GM10248 (cell line): ENCODE data around the gene CILP2.

Source experiments
- CTCF ChIA-PET: fragments of 300-600 bp; sonication (Branson Sonifier 250); formaldehyde crosslinking; extraction: SDS; loops from one replicate; lab custom pipeline; 2021; ENCODE audit warnings: antibody characterized with exemption; lab: Yijun Ruan, JAX
- POLR2A ChIA-PET: fragments of 350-650 bp; sonication (Branson Sonifier 250); formaldehyde crosslinking; extraction: SDS; loops from one replicate; lab custom pipeline; 2020; ENCODE audit warnings: antibody characterized with exemption; lab: Yijun Ruan, JAX
- DNase-seq: peaks from one replicate; pipeline ENCODE4 v3.0.0; 2012; ENCODE audit errors: extremely low spot score
- TF ChIP-seq, protein P1 (sequence below): IDR thresholded peaks from 2 replicates; pipeline ENCODE4 v1.5.1; 2012; ENCODE audit warnings: mild to moderate bottlenecking, low read depth; ENCODE audit errors: extremely low read depth, missing control alignments, control extremely low read depth

Gene CILP2

DNA sequence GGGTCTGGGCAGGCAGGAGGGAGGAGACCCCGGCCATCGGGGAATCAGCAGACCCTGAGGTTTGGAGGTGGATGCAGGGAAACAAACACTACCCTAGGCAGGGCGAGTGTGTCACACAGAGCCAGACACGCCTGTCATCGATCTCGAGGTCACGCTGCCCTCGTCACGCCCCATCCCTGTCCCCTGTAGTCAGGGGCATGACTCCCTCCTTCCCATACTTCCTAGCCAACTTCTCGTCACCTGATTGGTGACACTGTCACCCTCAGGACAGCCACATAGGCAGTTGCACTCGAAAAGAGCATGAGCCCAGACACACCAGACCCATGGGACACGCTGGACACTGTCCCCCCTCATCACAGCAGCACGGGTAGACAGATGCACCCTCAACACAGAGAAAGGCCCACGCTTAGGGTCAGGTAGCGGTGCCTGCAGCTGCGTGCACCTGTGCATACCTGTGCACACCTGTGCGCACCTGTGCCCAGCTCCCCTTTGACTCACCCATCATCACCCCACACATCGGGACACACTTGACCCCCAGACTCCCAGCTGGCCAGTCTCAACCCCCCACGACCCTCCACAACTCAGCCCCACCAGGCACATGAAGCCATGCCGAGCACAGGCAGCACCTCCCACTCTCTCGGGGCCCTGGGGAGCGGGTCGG, 11.9 kb downstream of the CILP2 start:
- TF ChIP-seq, protein P1, sequence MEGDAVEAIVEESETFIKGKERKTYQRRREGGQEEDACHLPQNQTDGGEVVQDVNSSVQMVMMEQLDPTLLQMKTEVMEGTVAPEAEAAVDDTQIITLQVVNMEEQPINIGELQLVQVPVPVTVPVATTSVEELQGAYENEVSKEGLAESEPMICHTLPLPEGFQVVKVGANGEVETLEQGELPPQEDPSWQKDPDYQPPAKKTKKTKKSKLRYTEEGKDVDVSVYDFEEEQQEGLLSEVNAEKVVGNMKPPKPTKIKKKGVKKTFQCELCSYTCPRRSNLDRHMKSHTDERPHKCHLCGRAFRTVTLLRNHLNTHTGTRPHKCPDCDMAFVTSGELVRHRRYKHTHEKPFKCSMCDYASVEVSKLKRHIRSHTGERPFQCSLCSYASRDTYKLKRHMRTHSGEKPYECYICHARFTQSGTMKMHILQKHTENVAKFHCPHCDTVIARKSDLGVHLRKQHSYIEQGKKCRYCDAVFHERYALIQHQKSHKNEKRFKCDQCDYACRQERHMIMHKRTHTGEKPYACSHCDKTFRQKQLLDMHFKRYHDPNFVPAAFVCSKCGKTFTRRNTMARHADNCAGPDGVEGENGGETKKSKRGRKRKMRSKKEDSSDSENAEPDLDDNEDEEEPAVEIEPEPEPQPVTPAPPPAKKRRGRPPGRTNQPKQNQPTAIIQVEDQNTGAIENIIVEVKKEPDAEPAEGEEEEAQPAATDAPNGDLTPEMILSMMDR = no peak
- POLR2A ChIA-PET = no interaction called here
- CTCF ChIA-PET = interaction anchor here (1.1 to 16.5 kb wide), 5 partner anchors 9 to 90 kb away, joined by 3 to 251 read pairs (median 3); partner anchors contain the start of genes CILP2 and YJEFN3
- DNase-seq = no peak

DNA sequence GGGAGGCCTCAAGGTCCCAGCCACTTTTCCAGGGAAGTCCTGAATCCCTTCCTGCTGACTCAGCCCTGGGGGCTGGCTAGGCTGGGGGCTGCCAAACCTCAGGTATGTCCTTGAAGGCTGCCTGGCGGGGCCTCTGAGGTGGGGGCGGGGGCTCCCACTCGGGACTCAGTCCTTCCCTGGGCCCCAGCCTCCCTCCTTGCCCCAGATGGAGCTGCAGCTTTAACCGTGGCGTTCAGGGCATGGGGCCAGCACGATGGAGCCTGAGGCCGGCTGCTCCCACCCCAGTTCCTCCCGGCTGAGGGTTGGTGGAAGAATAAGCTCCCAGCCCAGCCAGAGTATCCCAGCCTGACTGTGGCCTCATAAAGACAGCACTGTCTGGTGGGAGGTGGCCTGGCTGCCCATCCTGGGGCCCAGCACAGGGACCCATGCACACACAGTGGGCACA, 12.4 kb downstream of the CILP2 start:
- CTCF ChIA-PET = interaction anchor here (1.2 to 16.5 kb wide), 3 partner anchors 16 to 245 kb away, joined by 3 to 251 read pairs (median 3); partner anchors contain the start of genes CILP2 and YJEFN3
- DNase-seq = no peak
- POLR2A ChIA-PET = no interaction called here

DNA sequence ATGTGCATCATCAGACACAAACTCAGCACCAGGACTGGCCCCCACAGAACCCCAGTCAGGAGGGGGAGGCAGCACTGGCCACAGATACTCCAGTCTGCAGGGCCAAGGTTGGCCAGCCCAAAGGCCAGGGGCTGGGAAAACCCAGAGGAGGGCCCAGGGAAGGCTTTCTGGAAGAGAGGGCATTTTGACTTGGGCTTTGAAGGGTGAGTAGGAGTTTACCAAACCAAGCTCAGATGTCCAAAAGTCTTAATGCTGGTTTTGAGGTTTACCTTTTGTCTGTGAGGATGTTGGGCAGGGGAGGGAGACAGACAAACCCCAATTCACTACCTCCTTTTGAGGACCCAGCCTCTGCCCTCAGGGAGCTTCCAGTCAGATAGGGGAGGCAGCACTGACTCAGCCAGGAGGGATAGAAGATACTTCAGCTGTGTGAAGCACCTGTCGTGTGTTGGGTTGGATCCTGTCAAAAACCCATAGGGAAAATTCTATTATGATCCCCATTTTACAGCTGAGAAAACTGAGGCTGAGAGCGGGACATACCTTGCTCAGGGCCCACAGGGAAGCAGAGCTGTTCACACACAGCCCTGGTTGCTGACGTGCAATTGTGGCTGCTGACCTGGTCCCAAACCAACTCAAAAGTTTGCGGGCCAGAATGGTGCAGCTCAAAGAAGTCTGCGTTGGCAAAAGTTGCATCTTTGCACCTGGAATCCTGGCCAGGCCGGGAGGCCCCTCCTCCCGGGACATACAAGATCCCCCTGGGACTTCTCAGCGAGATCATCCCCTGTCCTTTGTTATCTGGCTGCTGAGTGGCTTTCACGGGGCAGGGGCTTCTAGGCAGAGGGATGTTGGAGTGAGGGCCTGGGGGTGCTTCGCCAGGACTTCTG, 13.1 kb downstream of the CILP2 start:
- TF ChIP-seq, protein P1 = no peak
- CTCF ChIA-PET = interaction anchor here (1.2 to 16.5 kb wide), 9 partner anchors 8 to 246 kb away, joined by 3 to 251 read pairs (median 11); partner anchors contain the start of genes CILP2 and YJEFN3
- POLR2A ChIA-PET = no interaction called here
- DNase-seq = no peak

More for the DNA sequence above, 12.4 kb downstream of the CILP2 start:
- TF ChIP-seq, protein P1 = no peak

- POLR2A ChIA-PET = no interaction called here
- DNase-seq = no peak
- TF ChIP-seq, protein P1 = no peak
- CTCF ChIA-PET = interaction anchor here (1.2 to 16.5 kb wide), 10 partner anchors 9 to 246 kb away, joined by 3 to 251 read pairs (median 12); partner anchors contain the start of genes CILP2, GMIP, NDUFA13 and TSSK6
Observed at GRCh38 chr19:19551853-19552192, 13.8 kb downstream of the CILP2 start.

- POLR2A ChIA-PET = no interaction called here
- CTCF ChIA-PET = interaction anchor here (0.7 to 16.5 kb wide), 28 partner anchors 9 to 871 kb away, joined by 3 to 251 read pairs (median 4); partner anchors contain the start of genes CILP2, GMIP, NDUFA13 and TSSK6
- TF ChIP-seq, protein P1 = peak; percentile 63
- DNase-seq = peak; percentile 72
Observed at GRCh38 chr19:19552798-19553197, 14.7 kb downstream of the CILP2 start.

DNA sequence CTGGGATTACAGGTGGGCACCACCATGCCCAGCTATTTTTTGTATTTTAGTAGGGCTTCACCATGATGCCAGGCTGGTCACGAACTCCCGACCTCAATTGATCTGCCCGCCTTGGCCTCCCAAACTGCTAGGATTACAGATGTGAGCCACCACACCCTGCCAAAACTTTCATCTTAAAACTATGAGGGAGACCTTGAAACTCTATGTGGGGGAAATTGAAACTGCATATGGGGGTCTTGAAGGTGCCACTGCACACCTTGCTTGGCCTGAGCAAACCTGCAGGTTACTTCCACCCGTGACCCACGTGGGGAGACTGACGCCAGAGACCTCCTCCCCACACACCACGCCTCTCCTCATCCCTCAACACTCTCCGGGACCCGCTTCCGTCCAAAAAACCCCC, 15.6 kb downstream of the CILP2 start:
- TF ChIP-seq, protein P1 = no peak
- ChIA-PET CTCF (interaction anchor here (0.6 to 16.5 kb wide), 42 partner anchors 7 to 871 kb away, joined by 3 to 251 read pairs (median 4); partner anchors contain the start of genes CILP2, GMIP, NDUFA13 and TSSK6), POLR2A (no interaction called here)
- DNase-seq = no peak
